CD4-positive, alpha-beta memory T cell (primary cell): Measurements from ENCODE around the gene HSD11B1L. TPM values are rescaled to one million over a fixed set of nuclear protein-coding genes. Genes with fewer than 3 reads are reported as not detected.
"Not testable (repeated sequence)": the region's sequence is repeated elsewhere in the genome, so short reads cannot be mapped to it uniquely, and the experiment has no call there.

Source experiments
- CTCF ChIA-PET: fragments of 350-600 bp; sonication (Branson Sonifier 250); formaldehyde crosslinking; loops from one replicate; lab custom pipeline; 2021; ENCODE audit warnings: inconsistent platforms; ENCODE audit not compliant: partially characterized antibody; lab: Charles Lee
- POLR2A ChIA-PET: fragments of 350-600 bp; sonication (Branson Sonifier 250); formaldehyde crosslinking; loops from one replicate; lab custom pipeline; 2021; ENCODE audit not compliant: partially characterized antibody; lab: Charles Lee
- DNase-seq, 5 donors: peaks; one replicate each; pipeline versions ENCODE4 v3.0.0 to v3.0.0-alpha.2; 2020 to 2022; ENCODE audit warnings: mixed read lengths in 1 of 5
- H3K27ac ChIP-seq: one replicate; pipeline ENCODE4 v1.7.0; 2013; ENCODE audit warnings: low read depth, low read length
- H3K27me3 ChIP-seq: 2 replicates; pipeline ENCODE4 v1.7.0; 2013; ENCODE audit warnings: mild to moderate bottlenecking, low read length, moderate library complexity; ENCODE audit not compliant: insufficient read depth
- H3K36me3 ChIP-seq: 2 replicates; pipeline ENCODE4 v1.7.0; 2013; ENCODE audit warnings: mild to moderate bottlenecking, low read length, moderate library complexity; ENCODE audit not compliant: insufficient read depth
- H3K4me1 ChIP-seq: 2 replicates; pipeline ENCODE4 v1.7.0; 2013; ENCODE audit warnings: mild to moderate bottlenecking, low read length, moderate library complexity; ENCODE audit not compliant: insufficient read depth
- H3K4me3 ChIP-seq, 2 donors: one replicate each; pipeline ENCODE4 v1.7.0; 2013; ENCODE audit warnings: low read length in 2 of 2, mild to moderate bottlenecking in 1 of 2
- H3K9me3 ChIP-seq, 2 donors: one replicate each; pipeline ENCODE4 v1.7.0; 2013; ENCODE audit warnings: low read length in 2 of 2, control low read depth in 1 of 2; ENCODE audit not compliant: control insufficient read depth in 1 of 2
- H3K27ac Mint-ChIP-seq, 7 donors: one replicate each; pipeline ENCODE4 v1.8.0; 2020 to 2021; ENCODE audit warnings: mixed read lengths in 7 of 7, mild to moderate bottlenecking in 6 of 7, inconsistent platforms in 3 of 7, moderate library complexity in 3 of 7
- H3K27me3 Mint-ChIP-seq, 2 donors: one replicate each; pipeline ENCODE4 v1.8.0; 2020 to 2021; ENCODE audit warnings: mixed read lengths in 2 of 2
- H3K36me3 Mint-ChIP-seq, 2 donors: one replicate each; pipeline ENCODE4 v1.8.0; 2020 to 2021; ENCODE audit warnings: mixed read lengths in 2 of 2, inconsistent platforms in 1 of 2, mild to moderate bottlenecking in 1 of 2
- H3K4me1 Mint-ChIP-seq, 4 donors: one replicate each; pipeline ENCODE4 v1.8.0; 2020 to 2021; ENCODE audit warnings: mixed read lengths in 4 of 4, mild to moderate bottlenecking in 1 of 4
- H3K4me3 Mint-ChIP-seq, 8 donors: one replicate each; pipeline ENCODE4 v1.8.0; 2020 to 2021; ENCODE audit warnings: mixed read lengths in 8 of 8, mild to moderate bottlenecking in 7 of 8, moderate library complexity in 6 of 8, inconsistent platforms in 3 of 8
- H3K9me3 Mint-ChIP-seq, 8 donors: one replicate each; pipeline ENCODE4 v1.8.0; 2020 to 2021; ENCODE audit warnings: mixed read lengths in 8 of 8, mild to moderate bottlenecking in 5 of 8, inconsistent platforms in 3 of 8, moderate library complexity in 1 of 8
- intact Hi-C: fragments of 100-400 bp; cut with micrococcal nuclease; formaldehyde crosslinking; loops from one replicate; pipeline ENCODE4 v1.15.1; 2023
- polyA plus RNA-seq, 2 donors: library from polyadenylated mRNA; unstranded; fragments of 300-500 nt; fragmentation: Illumina TruSeq; gene quantifications; one replicate each; pipeline ENCODE4 v1.2.3, GENCODE V29; 2021
- total RNA-seq, 2 experiments: library from RNA; stranded (reverse); gene quantifications; one replicate each; pipeline ENCODE4 v1.2.3, GENCODE V29; 2021

The HSD11B1L gene
- total and polyA plus RNA-seq, 4 experiments from 2014 or later = 2.9 to 4.8 (median 3.9) TPM

- ChIA-PET CTCF (interaction anchor here (2.8 to 3.6 kb wide), 2 partner anchors 36 to 63 kb away, joined by 18 read pairs; partner anchors contain the start of genes CATSPERD, LONP1, SAFB and SAFB2), POLR2A (interaction anchor here (3.4 kb wide), 1 partner anchor 62 kb away, joined by 25 read pairs; the partner anchor contains the start of genes SAFB and SAFB2)
- Histone ChIP-seq H3K36me3 (no peaks in the 10 kb centered on the region), H3K4me3 (no peak overlapping the region), H3K27me3 (no peaks in the 10 kb centered on the region), H3K4me1 (peaks cover 27% of the 10 kb centered on the region), H3K27ac (no peak overlapping the region), H3K9me3 (no peaks in the 10 kb centered on the region)
- intact Hi-C loops = no loop called here
- Mint-ChIP-seq H3K27ac (peak overlapping the region in 3 of 7 donors; percentile 12 to 89 (median 69)), H3K4me3 (peak overlapping the region in 2 of 8 donors; percentile 6 to 20), H3K9me3 (peaks cover 0 to 3% (median 0%) of the 10 kb centered on the region in 8 donors), H3K36me3 (peaks cover 0 to 8% of the 10 kb centered on the region in 2 donors), H3K27me3 (no peaks in the 10 kb centered on the region), H3K4me1 (peaks cover 17 to 50% (median 34%) of the 10 kb centered on the region in 4 donors)
- no peak for DNase-seq
Observed at GRCh38 chr19:5684694-5685430, 4.0 kb downstream of the HSD11B1L start.

GRCh38 chr19:5686326-5686646 lies 5.5 kb downstream of the HSD11B1L start:
- H3K36me3 Mint-ChIP-seq = peaks cover 0 to 18% of the 10 kb centered on the region in 2 donors
- peak overlapping the region in 1 of 2 donors; percentile 61 for H3K4me3 ChIP-seq
- no peaks in the 10 kb centered on the region for H3K27me3 ChIP-seq
- H3K4me1 Mint-ChIP-seq = peaks cover 25 to 52% (median 35%) of the 10 kb centered on the region in 4 donors
- intact Hi-C loops = no loop called here
- ChIA-PET CTCF (interaction anchor here (1.5 to 3.6 kb wide), 5 partner anchors 10 to 218 kb away, joined by 3 to 18 read pairs (median 7); partner anchors contain the start of genes CATSPERD, LONP1, SAFB and SAFB2), POLR2A (interaction anchor here (1.0 to 3.4 kb wide), 5 partner anchors 8 to 218 kb away, joined by 4 to 28 read pairs (median 5); partner anchors contain the start of genes CATSPERD, LONP1, SAFB and SAFB2)
- DNase-seq = no peak
- H3K27ac Mint-ChIP-seq = peak overlapping the region; percentile 86 to 95 (median 91)
- H3K27me3 Mint-ChIP-seq = no peaks in the 10 kb centered on the region
- H3K9me3 Mint-ChIP-seq = peaks cover 0 to 5% (median 0%) of the 10 kb centered on the region in 8 donors
- H3K4me1 ChIP-seq = peaks cover 22% of the 10 kb centered on the region
- no peaks in the 10 kb centered on the region for H3K36me3 ChIP-seq
- H3K27ac ChIP-seq = peak overlapping the region; percentile 67
- H3K4me3 Mint-ChIP-seq = peak overlapping the region; percentile 81 to 88 (median 83)
- no peaks in the 10 kb centered on the region for H3K9me3 ChIP-seq

- peaks cover 0 to 18% of the 10 kb centered on the region in 2 donors for H3K36me3 Mint-ChIP-seq
- intact Hi-C loops = no loop called here
- ChIA-PET POLR2A (interaction anchor here (0.8 to 3.4 kb wide), 9 partner anchors 8 to 218 kb away, joined by 3 to 28 read pairs (median 4); partner anchors contain the start of genes CATSPERD, LONP1, SAFB and SAFB2), CTCF (interaction anchor here (0.7 to 3.6 kb wide), 9 partner anchors 10 to 218 kb away, joined by 3 to 18 read pairs (median 3); partner anchors contain the start of genes CATSPERD, LONP1, SAFB and SAFB2)
- peaks cover 23% of the 10 kb centered on the region for H3K4me1 ChIP-seq
- H3K4me3 ChIP-seq = peak overlapping the region in 1 of 2 donors; percentile 61
- peak overlapping the region; percentile 67 for H3K27ac ChIP-seq
- no peaks in the 10 kb centered on the region for H3K9me3 ChIP-seq
- H3K27me3 ChIP-seq = no peaks in the 10 kb centered on the region
- peaks cover 0 to 5% (median 0%) of the 10 kb centered on the region in 8 donors for H3K9me3 Mint-ChIP-seq
- H3K36me3 ChIP-seq = no peaks in the 10 kb centered on the region
- peak overlapping the region; percentile 86 to 95 (median 91) for H3K27ac Mint-ChIP-seq
- H3K4me3 Mint-ChIP-seq = peak overlapping the region; percentile 81 to 88 (median 83)
- peak; percentile 84 to 88 (median 85) for DNase-seq
- H3K27me3 Mint-ChIP-seq = no peaks in the 10 kb centered on the region
- H3K4me1 Mint-ChIP-seq = peaks cover 20 to 47% (median 32%) of the 10 kb centered on the region in 4 donors
Observed at GRCh38 chr19:5686647-5687359, 6.0 kb downstream of the HSD11B1L start.

- no peak for DNase-seq
- peak overlapping the region in 1 of 2 donors; percentile 61 for H3K4me3 ChIP-seq
- ChIA-PET POLR2A (interaction anchor here (0.8 to 3.4 kb wide), 8 partner anchors 8 to 217 kb away, joined by 3 to 28 read pairs (median 4); partner anchors contain the start of genes CATSPERD, LONP1, SAFB and SAFB2), CTCF (interaction anchor here (0.7 to 3.6 kb wide), 10 partner anchors 11 to 217 kb away, joined by 3 to 18 read pairs (median 3); partner anchors contain the start of genes CATSPERD, LONP1, SAFB and SAFB2)
- H3K4me1 ChIP-seq = peaks cover 30% of the 10 kb centered on the region
- H3K36me3 ChIP-seq = peaks cover 7% of the 10 kb centered on the region
- intact Hi-C loops = no loop called here
- H3K9me3 ChIP-seq = no peaks in the 10 kb centered on the region
- Mint-ChIP-seq H3K4me3 (peak overlapping the region in 6 of 8 donors; percentile 58 to 88 (median 82)), H3K27me3 (no peaks in the 10 kb centered on the region), H3K27ac (peak overlapping the region in 5 of 7 donors; percentile 12 to 93 (median 78)), H3K9me3 (peaks cover 0 to 5% (median 0%) of the 10 kb centered on the region in 8 donors), H3K36me3 (peaks cover 0 to 25% of the 10 kb centered on the region in 2 donors), H3K4me1 (peaks cover 17 to 47% (median 31%) of the 10 kb centered on the region in 4 donors)
- no peaks in the 10 kb centered on the region for H3K27me3 ChIP-seq
- H3K27ac ChIP-seq = peak overlapping the region; percentile 67
Observed at GRCh38 chr19:5687360-5688198, 6.8 kb downstream of the HSD11B1L start.

GRCh38 chr19:5688262-5688881 lies 7.5 kb downstream of the HSD11B1L start:
- H3K27ac ChIP-seq, intact Hi-C loops, H3K9me3 Mint-ChIP-seq, H3K27me3 ChIP-seq, H3K27me3 Mint-ChIP-seq, DNase-seq, H3K4me3 ChIP-seq, H3K9me3 ChIP-seq: not testable (repeated sequence)
- POLR2A ChIA-PET = interaction anchor here (1.9 to 3.7 kb wide), 2 partner anchors 66 to 102 kb away, joined by 11 to 74 read pairs; partner anchors contain the start of genes DUS3L, SAFB and SAFB2
- Mint-ChIP-seq H3K4me1 (peaks cover 19 to 51% (median 31%) of the 10 kb centered on the region in 4 donors), H3K27ac (peak overlapping the region in 3 of 7 donors; percentile 12 to 77 (median 51)), H3K4me3 (peak overlapping the region; percentile 23 to 71 (median 56)), H3K36me3 (peaks cover 0 to 31% of the 10 kb centered on the region in 2 donors)
- peaks cover 15% of the 10 kb centered on the region for H3K36me3 ChIP-seq
- peaks cover 36% of the 10 kb centered on the region for H3K4me1 ChIP-seq
- CTCF ChIA-PET = interaction anchor here (1.0 to 3.6 kb wide), 3 partner anchors 17 to 67 kb away, joined by 3 to 36 read pairs (median 18); partner anchors contain the start of genes CATSPERD, LONP1, SAFB and SAFB2
